OCI-LY7 (cell line): Measurements from ENCODE around the gene FN1. TPM values are rescaled to one million over a fixed set of nuclear protein-coding genes. Genes with fewer than 3 reads are reported as not detected.

Experiments
- BruUV-seq: library from RNA; stranded (reverse); fragments of 400-500 nt; replicated peaks from 2 replicates; lab custom pipeline; 2021; lab: Mats Ljungman, UMichigan
- CTCF ChIA-PET: fragments of 300-600 bp; sonication (Branson Sonifier 250); formaldehyde crosslinking; loops from one replicate; lab custom pipeline; 2022; ENCODE audit warnings: antibody characterized with exemption; ENCODE audit not compliant: unreplicated experiment; lab: Charles Lee
- POLR2A ChIA-PET: fragments of 300-600 bp; sonication (Branson Sonifier 250); formaldehyde crosslinking; loops from one replicate; lab custom pipeline; 2022; ENCODE audit warnings: antibody characterized with exemption; lab: Charles Lee
- DNase-seq: peaks from one replicate; pipeline ENCODE4 v3.0.0-alpha.2; 2015; ENCODE audit warnings: low spot score
- H2AFZ ChIP-seq: fragments of 200-600 bp; sonication (generic), shearing (Covaris generic); 2 replicates; pipeline ENCODE4 v1.6.1; 2014; ENCODE audit warnings: mild to moderate bottlenecking, antibody characterized with exemption, low read length, moderate library complexity
- H3K27ac ChIP-seq: fragments of 200-600 bp; sonication (generic); 2 replicates; pipeline ENCODE4 v1.5.1; 2014; ENCODE audit warnings: mixed run types, low read depth, mild to moderate bottlenecking, moderate library complexity, low read length, inconsistent platforms; ENCODE audit not compliant: poor library complexity, severe bottlenecking
- H3K36me3 ChIP-seq: fragments of 200-600 bp; sonication (generic); 2 replicates; pipeline ENCODE4 v1.6.1; 2014; ENCODE audit warnings: mild to moderate bottlenecking, antibody characterized with exemption, low read length, moderate library complexity, mixed read lengths; ENCODE audit not compliant: insufficient read depth
- H3K4me1 ChIP-seq: fragments of 200-600 bp; sonication (generic); 2 replicates; pipeline ENCODE4 v1.5.1; 2014; ENCODE audit warnings: mild to moderate bottlenecking, low read length; ENCODE audit not compliant: insufficient read depth, poor library complexity, severe bottlenecking
- H3K4me2 ChIP-seq: fragments of 200-600 bp; sonication (generic); 2 replicates; pipeline ENCODE4 v1.6.1; 2014; ENCODE audit warnings: mild to moderate bottlenecking, low read length
- H3K4me3 ChIP-seq: fragments of 200-600 bp; sonication (generic); 2 replicates; pipeline ENCODE4 v1.5.1; 2014; ENCODE audit warnings: mild to moderate bottlenecking, low read depth, low read length; ENCODE audit not compliant: poor library complexity, severe bottlenecking
- H3K79me2 ChIP-seq: fragments of 200-600 bp; sonication (generic); 2 replicates; pipeline ENCODE4 v1.6.1; 2016; ENCODE audit warnings: low read depth, mild to moderate bottlenecking, low read length, moderate library complexity, mixed read lengths; ENCODE audit not compliant: insufficient read depth
- H3K9me2 ChIP-seq: fragments of 200-600 bp; sonication (generic); 2 replicates; pipeline ENCODE4 v1.6.1; 2016; ENCODE audit warnings: mild to moderate bottlenecking, low read length, mixed read lengths; ENCODE audit not compliant: insufficient read depth
- H3K9me3 ChIP-seq: fragments of 200-600 bp; sonication (generic); 2 replicates; pipeline ENCODE4 v1.6.1; 2014; ENCODE audit warnings: mild to moderate bottlenecking, mixed run types, low read length, mixed read lengths
- H4K20me1 ChIP-seq: fragments of 200-600 bp; sonication (generic); 2 replicates; pipeline ENCODE4 v1.6.1; 2014; ENCODE audit warnings: mild to moderate bottlenecking, antibody characterized with exemption, low read length, moderate library complexity, mixed read lengths; ENCODE audit not compliant: insufficient read depth
- EZH2phosphoT487 ChIP-seq: fragments of 200-600 bp; sonication (generic); IDR thresholded peaks from 2 replicates; pipeline ENCODE4 v1.6.1; 2018; ENCODE audit warnings: low read depth, borderline replicate concordance, mild to moderate bottlenecking, mixed run types, antibody characterized with exemption, low read length, moderate library complexity, mixed read lengths
- intact Hi-C: fragments of 100-400 bp; cut with micrococcal nuclease; formaldehyde crosslinking; loops from one replicate; pipeline ENCODE4 v1.10.0; 2022; ENCODE audit not compliant: unreplicated experiment
- total RNA-seq, 2 experiments: library from RNA; depleted of rRNA in 1 of 2; stranded (reverse); fragments of >200 nt in 1 of 2; shearing (Covaris generic) in 1 of 2; gene quantifications; 2 replicates each; pipeline ENCODE4 v1.2.3, GENCODE V29; 2014 to 2022
- TF ChIP-seq, protein P1 (sequence below): fragments of 200-600 bp; sonication (generic); conservative IDR thresholded peaks from 2 replicates; pipeline ENCODE4 v1.5.1; 2014; ENCODE audit warnings: mild to moderate bottlenecking, antibody characterized with exemption, low read length, moderate library complexity, mixed read lengths

Gene FN1
- total RNA-seq, 2 experiments from 2014 or later, result 1.3 TPM; not detected in 1

DNA sequence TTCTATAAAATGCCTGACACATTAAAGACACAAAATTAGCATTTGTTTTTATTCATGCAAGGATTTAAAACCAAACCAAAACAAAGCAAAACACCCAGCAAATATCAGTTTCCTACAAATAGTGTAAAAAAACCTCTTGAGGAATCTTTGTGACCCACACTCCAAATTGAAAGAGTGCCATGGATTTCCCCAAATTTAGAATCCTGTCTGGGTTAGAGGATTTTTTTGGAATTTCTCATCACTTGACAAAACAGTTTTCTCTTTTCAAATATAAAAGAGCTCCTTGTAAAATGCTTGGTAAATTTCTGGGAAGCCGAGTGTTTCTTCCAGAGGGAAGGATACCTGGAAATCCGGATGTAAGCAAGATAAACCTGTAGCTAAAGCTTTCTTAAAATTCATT is 1.7 kb upstream of the FN1 start:
- TF ChIP-seq, protein P1, sequence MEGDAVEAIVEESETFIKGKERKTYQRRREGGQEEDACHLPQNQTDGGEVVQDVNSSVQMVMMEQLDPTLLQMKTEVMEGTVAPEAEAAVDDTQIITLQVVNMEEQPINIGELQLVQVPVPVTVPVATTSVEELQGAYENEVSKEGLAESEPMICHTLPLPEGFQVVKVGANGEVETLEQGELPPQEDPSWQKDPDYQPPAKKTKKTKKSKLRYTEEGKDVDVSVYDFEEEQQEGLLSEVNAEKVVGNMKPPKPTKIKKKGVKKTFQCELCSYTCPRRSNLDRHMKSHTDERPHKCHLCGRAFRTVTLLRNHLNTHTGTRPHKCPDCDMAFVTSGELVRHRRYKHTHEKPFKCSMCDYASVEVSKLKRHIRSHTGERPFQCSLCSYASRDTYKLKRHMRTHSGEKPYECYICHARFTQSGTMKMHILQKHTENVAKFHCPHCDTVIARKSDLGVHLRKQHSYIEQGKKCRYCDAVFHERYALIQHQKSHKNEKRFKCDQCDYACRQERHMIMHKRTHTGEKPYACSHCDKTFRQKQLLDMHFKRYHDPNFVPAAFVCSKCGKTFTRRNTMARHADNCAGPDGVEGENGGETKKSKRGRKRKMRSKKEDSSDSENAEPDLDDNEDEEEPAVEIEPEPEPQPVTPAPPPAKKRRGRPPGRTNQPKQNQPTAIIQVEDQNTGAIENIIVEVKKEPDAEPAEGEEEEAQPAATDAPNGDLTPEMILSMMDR, result no peak
- no peak for TF ChIP-seq EZH2phosphoT487
- BruUV-seq, result no TSS peak
- ChIA-PET POLR2A (no interaction called here), CTCF (no interaction called here)
- Histone ChIP-seq H3K4me1 (no peaks in the 10 kb centered on the region), H2AFZ (no peak overlapping the region), H3K4me3 (no peak overlapping the region), H3K79me2 (no peaks in the 10 kb centered on the region), H3K9me2 (no peaks in the 10 kb centered on the region), H3K4me2 (no peak overlapping the region), H3K9me3 (no peaks in the 10 kb centered on the region), H3K36me3 (no peaks in the 10 kb centered on the region), H4K20me1 (no peaks in the 10 kb centered on the region), H3K27ac (no peak overlapping the region)
- intact Hi-C loops, result no loop called here
- no peak for DNase-seq

DNA sequence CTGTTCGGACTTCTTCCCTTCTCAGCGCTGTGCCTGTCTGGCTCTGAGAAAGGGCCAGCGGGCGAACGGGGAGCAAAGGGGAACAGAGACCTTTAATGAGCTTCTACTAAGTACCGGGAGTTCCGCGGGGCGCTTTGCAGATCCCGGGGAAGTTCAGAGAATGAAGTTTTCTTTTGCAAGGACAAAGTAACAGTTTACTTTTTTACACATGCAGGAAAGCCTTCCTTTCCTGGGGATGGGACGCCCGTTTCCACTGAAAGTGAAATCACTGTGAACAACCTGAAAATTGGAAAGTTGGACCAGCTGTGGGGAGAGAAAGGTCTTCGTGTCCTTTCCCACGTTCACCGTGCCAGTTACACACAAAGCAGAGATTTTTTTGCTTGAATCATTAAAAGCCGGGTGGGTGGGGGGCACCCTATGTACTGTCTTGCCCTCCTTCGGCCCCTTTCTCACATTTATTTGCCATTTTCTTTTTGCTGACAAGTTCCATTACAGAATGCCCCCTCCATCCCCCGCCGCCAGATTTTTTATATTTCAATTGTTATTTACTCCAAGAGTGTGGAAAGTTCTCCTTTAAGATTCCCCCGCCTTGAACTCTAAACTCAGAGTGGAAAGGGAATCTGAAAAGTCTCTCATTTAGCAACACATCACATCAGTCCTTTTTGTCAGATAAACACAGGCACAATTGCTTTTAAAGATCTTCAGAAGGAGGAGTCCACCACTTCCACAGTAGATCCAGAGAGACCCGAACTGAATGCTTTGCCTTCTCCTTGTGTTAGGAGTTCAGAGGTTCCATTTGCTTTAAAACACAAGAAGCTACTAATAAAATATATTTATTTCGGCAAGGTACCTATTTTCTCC is 1.1 kb upstream of the FN1 start:
- TF ChIP-seq, protein P1, result no peak
- TF ChIP-seq EZH2phosphoT487, result peak; percentile 69; the same call in 1 of the 2 replicates
- Histone ChIP-seq H3K9me2 (no peaks in the 10 kb centered on the region), H2AFZ (no peak overlapping the region), H3K4me1 (no peaks in the 10 kb centered on the region), H4K20me1 (no peaks in the 10 kb centered on the region), H3K9me3 (no peaks in the 10 kb centered on the region), H3K36me3 (no peaks in the 10 kb centered on the region), H3K4me3 (no peak overlapping the region), H3K79me2 (no peaks in the 10 kb centered on the region), H3K27ac (no peak overlapping the region), H3K4me2 (peak overlapping the region; percentile 52; the same call in 1 of the 2 replicates)
- POLR2A ChIA-PET, result no interaction called here
- intact Hi-C loops, result no loop called here
- BruUV-seq, result no TSS peak
- CTCF ChIA-PET, result no interaction called here
- no peak for DNase-seq

DNA sequence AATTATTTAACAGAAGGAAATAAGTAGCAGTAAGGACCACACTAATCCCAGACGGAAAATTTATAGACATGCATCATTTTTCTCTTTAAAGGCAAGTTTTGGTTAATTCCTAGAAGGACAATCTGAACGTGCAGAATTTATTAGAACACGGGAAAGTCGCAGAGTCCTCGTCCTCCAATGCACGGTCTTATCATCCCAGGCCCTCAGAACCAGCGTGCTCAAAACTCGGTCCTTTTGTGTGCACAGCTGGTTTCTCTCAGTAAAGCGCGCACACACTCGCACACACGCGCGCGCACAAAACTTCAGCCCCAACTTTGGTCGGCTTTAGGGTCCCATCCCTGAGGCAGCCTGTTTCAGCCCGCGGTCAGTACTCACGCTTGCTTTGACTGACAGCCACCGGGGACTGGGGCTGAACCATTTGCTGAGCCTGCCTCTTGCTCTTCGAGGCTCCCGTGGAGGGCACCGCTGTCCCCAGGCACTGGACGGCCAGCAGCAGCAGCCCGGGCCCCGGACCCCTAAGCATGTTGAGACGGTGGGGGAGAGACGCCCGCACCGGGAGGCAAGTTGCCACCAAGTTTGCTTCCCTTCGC is 493 bp downstream of the FN1 start:
- intact Hi-C loops, result no loop called here
- DNase-seq, result no peak
- Histone ChIP-seq H3K9me2 (no peaks in the 10 kb centered on the region), H3K4me2 (peak overlapping the region; percentile 32; the same call in 1 of the 2 replicates), H3K79me2 (no peaks in the 10 kb centered on the region), H3K4me1 (no peaks in the 10 kb centered on the region), H3K27ac (no peak overlapping the region), H2AFZ (no peak overlapping the region), H3K9me3 (no peaks in the 10 kb centered on the region), H3K4me3 (no peak overlapping the region), H3K36me3 (no peaks in the 10 kb centered on the region), H4K20me1 (no peaks in the 10 kb centered on the region)
- TF ChIP-seq EZH2phosphoT487, result 0 out of 2 replicates have a peak, but pooled peaks have one; percentile 51
- TF ChIP-seq, protein P1, result no peak
- BruUV-seq, result no TSS peak
- CTCF ChIA-PET, result no interaction called here
- POLR2A ChIA-PET, result no interaction called here
